HEK293T (cell line): Measurements from ENCODE around the gene ARHGEF16.

ENCODE experiments used
- CTCF ChIA-PET: fragments of 350-600 bp; formaldehyde crosslinking; extraction: SDS; loops from one replicate; lab custom pipeline; 2021; ENCODE audit warnings: antibody characterized with exemption, inconsistent platforms; lab: Yijun Ruan, JAX
- POLR2A ChIA-PET: fragments of 350-600 bp; formaldehyde crosslinking; extraction: SDS; loops from one replicate; lab custom pipeline; 2020; ENCODE audit warnings: antibody characterized with exemption, inconsistent platforms; lab: Yijun Ruan, JAX
- DNase-seq: peaks from one replicate; pipeline ENCODE4 v3.0.0; 2012; ENCODE audit warnings: mixed read lengths; ENCODE audit errors: extremely low spot score
- ARNT ChIP-seq: fragments of 450-650 bp; IDR thresholded peaks from 2 replicates; pipeline ENCODE4 v1.6.1; 2017; ENCODE audit warnings: mild to moderate bottlenecking
- BHLHE40 ChIP-seq: fragments of 450-650 bp; IDR thresholded peaks from 2 replicates; pipeline ENCODE4 v1.6.1; 2016; ENCODE audit warnings: mild to moderate bottlenecking, moderate library complexity, borderline replicate concordance
- CTBP1 ChIP-seq: fragments of 450-650 bp; IDR thresholded peaks from 2 replicates; pipeline ENCODE4 v1.6.1; 2016; ENCODE audit warnings: borderline replicate concordance
- ELF4 ChIP-seq: fragments of 450-650 bp; IDR thresholded peaks from 2 replicates; pipeline ENCODE4 v1.6.1; 2017; ENCODE audit warnings: antibody characterized with exemption
- FOXA1 ChIP-seq: fragments of 450-650 bp; IDR thresholded peaks from 2 replicates; pipeline ENCODE4 v1.6.1; 2016; ENCODE audit warnings: mild to moderate bottlenecking
- FOXK2 ChIP-seq: fragments of 450-650 bp; IDR thresholded peaks from 2 replicates; pipeline ENCODE4 v1.6.1; 2016; ENCODE audit warnings: mild to moderate bottlenecking
- FOXM1 ChIP-seq: fragments of 450-650 bp; IDR thresholded peaks from 2 replicates; pipeline ENCODE4 v1.6.1; 2017; ENCODE audit warnings: mild to moderate bottlenecking, borderline replicate concordance
- HDGF ChIP-seq: fragments of 450-650 bp; IDR thresholded peaks from 2 replicates; pipeline ENCODE4 v1.6.1; 2017; ENCODE audit warnings: antibody characterized with exemption, borderline replicate concordance
- L3MBTL2 ChIP-seq: fragments of 450-650 bp; conservative IDR thresholded peaks from 2 replicates; pipeline ENCODE4 v1.6.1; 2016; ENCODE audit warnings: mild to moderate bottlenecking
- LEF1 ChIP-seq: fragments of 450-650 bp; IDR thresholded peaks from 2 replicates; pipeline ENCODE4 v1.6.1; 2017; ENCODE audit warnings: mild to moderate bottlenecking, borderline replicate concordance
- NFRKB ChIP-seq: fragments of 450-650 bp; IDR thresholded peaks from 2 replicates; pipeline ENCODE4 v1.6.1; 2016; ENCODE audit warnings: mild to moderate bottlenecking, moderate library complexity
- PKNOX1 ChIP-seq: fragments of 450-650 bp; IDR thresholded peaks from 2 replicates; pipeline ENCODE4 v1.6.1; 2016
- SP1 ChIP-seq: fragments of 450-650 bp; IDR thresholded peaks from 2 replicates; pipeline ENCODE4 v1.6.1; 2017
- SUZ12 ChIP-seq: fragments of 450-650 bp; IDR thresholded peaks from 2 replicates; pipeline ENCODE4 v1.6.1; 2016; ENCODE audit warnings: mild to moderate bottlenecking
- TARDBP ChIP-seq: fragments of 450-650 bp; IDR thresholded peaks from 2 replicates; pipeline ENCODE4 v1.6.1; 2016
- ZNF384 ChIP-seq: fragments of 450-650 bp; IDR thresholded peaks from 2 replicates; pipeline ENCODE4 v1.6.1; 2016

The ARHGEF16 gene

GRCh38 chr1:3443807-3444206 is 10.7 kb upstream of the ARHGEF16 start:
- TF ChIP-seq L3MBTL2 (no peak), ARNT (no peak), LEF1 (no peak), HDGF (no peak), TARDBP (no peak), PKNOX1 (no peak), SP1 (no peak), ELF4 (no peak), SUZ12 (no peak), FOXM1 (no peak), FOXA1 (no peak), CTBP1 (no peak)
- no peak for DNase-seq
- CTCF ChIA-PET, result interaction anchor here (2.8 kb wide), 1 partner anchor 9 kb away, joined by 13 read pairs; no protein-coding TSS in a partner anchor
- POLR2A ChIA-PET, result no interaction called here

- DNase-seq, result no peak
- ChIA-PET CTCF (interaction anchor here (2.8 kb wide), 1 partner anchor 9 kb away, joined by 13 read pairs; no protein-coding TSS in a partner anchor), POLR2A (no interaction called here)
- TF ChIP-seq LEF1, result no peak
Observed at GRCh38 chr1:3444298-3444697, 10.2 kb upstream of the ARHGEF16 start.

- TF ChIP-seq CTBP1 (no peak), SUZ12 (no peak), LEF1 (no peak), ELF4 (no peak), BHLHE40 (no peak), TARDBP (no peak), PKNOX1 (no peak), FOXM1 (no peak), NFRKB (no peak), FOXK2 (no peak), ZNF384 (no peak)
- no peak for DNase-seq
- ChIA-PET POLR2A (no interaction called here), CTCF (no interaction called here)
Observed at GRCh38 chr1:3444736-3445135, 9.7 kb upstream of the ARHGEF16 start.

- ChIA-PET CTCF (no interaction called here), POLR2A (no interaction called here)
- TF ChIP-seq ARNT, result no peak
- no peak for TF ChIP-seq BHLHE40
- TF ChIP-seq ELF4, result no peak
- TF ChIP-seq FOXA1, result no peak
- TF ChIP-seq HDGF, result no peak
- TF ChIP-seq SP1, result no peak
- TF ChIP-seq FOXM1, result no peak
- no peak for TF ChIP-seq L3MBTL2
- no peak for TF ChIP-seq ZNF384
- TF ChIP-seq NFRKB, result no peak
- TF ChIP-seq SUZ12, result no peak
- no peak for TF ChIP-seq TARDBP
- no peak for TF ChIP-seq CTBP1
- no peak for TF ChIP-seq LEF1
- no peak for DNase-seq
Observed at GRCh38 chr1:3450202-3450863, 4.1 kb upstream of the ARHGEF16 start.

GRCh38 chr1:3450983-3451382 is 3.5 kb upstream of the ARHGEF16 start:
- no peak for DNase-seq
- CTCF ChIA-PET, result no interaction called here
- POLR2A ChIA-PET, result no interaction called here
- no peak for TF ChIP-seq LEF1
- TF ChIP-seq NFRKB, result no peak
- no peak for TF ChIP-seq FOXA1
- TF ChIP-seq PKNOX1, result no peak
- no peak for TF ChIP-seq BHLHE40
- no peak for TF ChIP-seq ARNT
- TF ChIP-seq SP1, result no peak
- no peak for TF ChIP-seq ELF4
- TF ChIP-seq FOXK2, result no peak
- TF ChIP-seq CTBP1, result no peak
- no peak for TF ChIP-seq HDGF
- no peak for TF ChIP-seq FOXM1
- no peak for TF ChIP-seq L3MBTL2

GRCh38 chr1:3451994-3452865 is 2.2 kb upstream of the ARHGEF16 start:
- ChIA-PET CTCF (interaction anchor here (0.6 to 2.2 kb wide), 19 partner anchors 9 to 253 kb away, joined by 3 to 26 read pairs (median 7); no protein-coding TSS in a partner anchor), POLR2A (interaction anchor here (0.7 to 0.9 kb wide), 2 partner anchors 19 to 30 kb away, joined by 3 read pairs; no protein-coding TSS in a partner anchor)
- DNase-seq, result no peak
- no peak for TF ChIP-seq TARDBP
- TF ChIP-seq FOXK2, result no peak
- TF ChIP-seq SUZ12, result no peak
- TF ChIP-seq BHLHE40, result no peak
- no peak for TF ChIP-seq PKNOX1
- TF ChIP-seq LEF1, result no peak
- no peak for TF ChIP-seq L3MBTL2
- TF ChIP-seq FOXA1, result no peak
- TF ChIP-seq FOXM1, result no peak
- TF ChIP-seq SP1, result no peak
- no peak for TF ChIP-seq NFRKB
- no peak for TF ChIP-seq ELF4
- TF ChIP-seq HDGF, result no peak
- no peak for TF ChIP-seq CTBP1
- TF ChIP-seq ZNF384, result no peak
- TF ChIP-seq ARNT, result no peak
